ENCODE measurements around the gene HP1BP3.

GRCh38 chr1:20727746-20728316, 59.3 kb downstream of the HP1BP3 start:
- TF ChIP-seq CTCF (IDR thresholded peaks at IDR 0.05), result no peak
- TF ChIP-seq POLR2A (IDR thresholded peaks at IDR 0.05), result no peak
